ENCODE measurements around the gene CHL1.

Gene CHL1

GRCh38 chr3:196311-197148, at the start of gene CHL1:
CHL1 (plus strand) TSS chr3:196763; CDS start chr3:319777, 123,014 bp downstream.
- no peak for DNase-seq (ENCODE audit: low read depth in 4 of 4, low spot score in 1 of 4)

- DNase-seq (ENCODE audit: low read depth in 4 of 4, low spot score in 1 of 4), result no peak
These were observed 44.9 kb upstream of the CHL1 start for GRCh38 chr3:151614-152189.

- DNase-seq (ENCODE audit: low read depth in 4 of 4, low spot score in 1 of 4), result no peak
These were observed 36.6 kb upstream of the CHL1 start for GRCh38 chr3:159974-160373.

- no peak for DNase-seq (ENCODE audit: low read depth in 4 of 4, low spot score in 1 of 4)
These were observed 30.5 kb upstream of the CHL1 start for GRCh38 chr3:166071-166470.

GRCh38 chr3:166799-167198, 29.8 kb upstream of the CHL1 start:
- no peak for DNase-seq (ENCODE audit: low read depth in 4 of 4, low spot score in 1 of 4)

GRCh38 chr3:173886-174285, 22.7 kb upstream of the CHL1 start:
- no peak for DNase-seq (ENCODE audit: low read depth in 4 of 4, low spot score in 1 of 4)

GRCh38 chr3:184976-185375, 11.6 kb upstream of the CHL1 start:
- no peak for DNase-seq (ENCODE audit: low read depth in 4 of 4, low spot score in 1 of 4)

- DNase-seq (ENCODE audit: low read depth in 4 of 4, low spot score in 1 of 4), result no peak
These were observed 4.2 kb upstream of the CHL1 start for GRCh38 chr3:192215-192929.

GRCh38 chr3:194001-194400, 2.6 kb upstream of the CHL1 start:
- DNase-seq (ENCODE audit: low read depth in 4 of 4, low spot score in 1 of 4), result no peak

GRCh38 chr3:194421-194820, 2.1 kb upstream of the CHL1 start:
- DNase-seq (ENCODE audit: low read depth in 4 of 4, low spot score in 1 of 4), result no peak

GRCh38 chr3:195666-196065, 897 bp upstream of the CHL1 start:
- DNase-seq (ENCODE audit: low read depth in 4 of 4, low spot score in 1 of 4), result no peak

GRCh38 chr3:197149-197827, 725 bp downstream of the CHL1 start:
- DNase-seq (ENCODE audit: low read depth in 4 of 4, low spot score in 1 of 4), result no peak

GRCh38 chr3:197828-198491, 1.4 kb downstream of the CHL1 start:
- DNase-seq (ENCODE audit: low read depth in 4 of 4, low spot score in 1 of 4), result no peak

GRCh38 chr3:199835-200234, 3.3 kb downstream of the CHL1 start:
- no peak for DNase-seq (ENCODE audit: low read depth in 4 of 4, low spot score in 1 of 4)

GRCh38 chr3:200758-201325, 4.3 kb downstream of the CHL1 start:
- DNase-seq (ENCODE audit: low read depth in 4 of 4, low spot score in 1 of 4), result no peak

GRCh38 chr3:204102-204501, 7.5 kb downstream of the CHL1 start:
- DNase-seq (ENCODE audit: low read depth in 4 of 4, low spot score in 1 of 4), result no peak

- DNase-seq (ENCODE audit: low read depth in 4 of 4, low spot score in 1 of 4), result no peak
These were observed 11.4 kb downstream of the CHL1 start for GRCh38 chr3:207973-208372.

- no peak for DNase-seq (ENCODE audit: low read depth in 4 of 4, low spot score in 1 of 4)
These were observed 14.1 kb downstream of the CHL1 start for GRCh38 chr3:210669-211068.

GRCh38 chr3:212432-212831, 15.9 kb downstream of the CHL1 start:
- DNase-seq (ENCODE audit: low read depth in 4 of 4, low spot score in 1 of 4), result no peak

- no peak for DNase-seq (ENCODE audit: low read depth in 4 of 4, low spot score in 1 of 4)
These were observed 20.7 kb downstream of the CHL1 start for GRCh38 chr3:217099-217813.

All from stimulated activated CD4-positive, alpha-beta T cell treated with anti-CD3 and anti-CD28 coated beads, Interleukin-1b, Interleukin-23, amount 100 ng/mL, for 24 hours (primary cell).